Activated naive CD4-positive, alpha-beta T cell treated with Interleukin-2 at 50 U/mL for 16 hours (primary cell): Measurements from ENCODE around the gene AGFG2.

Experiments
- DNase-seq: peaks from one replicate; pipeline ENCODE4 v3.0.0-alpha.2; 2020

Gene AGFG2

DNA sequence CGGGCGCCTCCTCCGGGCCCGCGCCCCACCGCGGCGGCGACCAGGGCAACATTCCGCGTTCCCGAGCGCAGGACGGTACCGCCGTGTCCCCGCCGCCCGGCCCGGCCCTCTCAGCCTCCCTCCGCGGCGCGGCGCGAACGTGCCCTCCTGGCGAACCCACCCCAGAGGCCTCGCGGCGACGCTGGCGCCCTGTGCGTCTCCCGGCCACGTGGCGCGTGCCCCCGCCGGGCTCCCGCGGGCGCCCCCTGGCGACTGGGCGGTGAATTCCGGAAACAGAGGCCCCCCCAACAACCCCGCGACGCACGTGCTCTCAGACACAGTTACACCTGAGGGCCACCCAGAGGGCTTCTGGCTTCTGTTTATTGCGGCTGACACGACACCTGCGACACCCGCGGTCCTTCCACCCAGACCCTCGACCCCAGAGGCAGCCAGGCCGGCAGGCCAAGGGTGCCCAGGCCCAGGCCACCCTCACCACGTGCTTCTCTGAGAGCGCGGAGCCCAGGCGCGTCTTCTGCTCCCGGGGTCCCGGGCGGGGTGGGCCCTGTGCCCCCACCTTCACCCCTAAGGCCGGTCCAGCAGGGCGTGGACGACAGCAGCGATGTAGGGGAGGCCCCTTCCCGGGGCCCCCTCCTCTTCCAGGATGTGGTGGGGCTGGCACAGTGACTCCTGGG lies 34.8 kb downstream of the AGFG2 start, which contains the start of gene SAP25:
Gene SAP25, minus strand, starts transcription at position 210 of the 671 bp plus-strand sequence. Its CDS starts 158 bp downstream, at position 52.
- no peak for DNase-seq

DNA sequence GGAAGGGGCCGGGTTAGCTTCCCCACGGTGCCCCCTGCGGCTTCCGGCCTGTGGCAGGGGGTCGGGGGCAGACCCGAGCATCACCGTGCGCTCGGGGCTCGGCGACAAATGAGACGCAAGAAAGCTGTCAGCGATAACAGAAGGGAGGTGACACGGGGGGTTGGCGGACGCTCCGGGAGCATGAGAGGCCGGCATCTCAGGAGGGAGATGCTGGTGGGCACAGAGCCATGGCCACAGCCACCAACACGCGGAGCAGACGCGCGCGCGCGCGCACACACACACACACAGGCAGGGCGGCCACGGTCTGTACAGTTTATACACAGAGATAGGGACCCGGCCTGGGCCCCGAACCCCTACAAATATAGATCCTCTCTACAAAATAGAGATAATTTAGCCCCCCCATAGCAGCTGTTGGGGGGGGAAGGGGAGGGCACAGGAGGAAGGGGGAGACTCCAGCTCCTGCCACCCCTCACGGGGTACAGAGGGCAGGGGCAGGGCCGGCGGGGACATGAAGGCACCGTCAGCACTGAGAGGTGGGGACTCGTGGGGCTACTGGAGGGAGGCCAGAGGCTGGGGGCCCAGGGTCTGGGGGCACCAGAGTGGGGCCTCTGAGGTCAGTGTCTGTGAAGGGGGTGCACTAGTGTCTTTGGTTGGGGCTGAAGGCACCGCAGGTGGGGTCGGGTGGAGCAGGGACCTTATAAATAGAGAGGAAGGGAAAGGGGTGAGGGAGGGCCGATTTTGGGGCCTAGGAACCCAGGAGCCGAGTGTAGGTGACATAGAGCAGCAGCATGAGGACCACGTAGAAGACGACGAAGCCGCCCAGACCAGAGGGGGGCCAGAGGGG lies 35.6 kb downstream of the AGFG2 start:
- DNase-seq: no peak

DNA sequence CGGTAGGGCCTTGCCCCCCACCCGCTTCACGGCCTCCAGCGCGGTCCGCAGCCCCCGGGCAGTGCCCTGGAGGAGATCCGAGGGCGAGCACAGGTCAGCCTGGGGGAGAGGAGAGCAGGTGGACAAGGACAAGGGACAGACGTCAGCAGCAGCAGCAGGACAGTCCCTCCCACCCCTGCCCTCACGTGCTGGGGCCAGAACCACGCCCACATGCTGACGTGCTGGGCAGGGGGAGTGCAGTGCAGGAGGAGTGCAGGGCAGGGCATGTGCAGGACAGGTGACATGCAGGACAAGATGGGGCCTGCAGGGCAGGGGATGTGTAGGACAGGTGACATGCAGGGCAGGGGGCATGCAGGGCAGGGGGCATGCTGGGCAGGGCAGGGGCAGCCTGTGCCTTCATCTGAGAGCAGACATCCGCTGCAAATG lies 36.2 kb downstream of the AGFG2 start:
- DNase-seq: no peak

DNA sequence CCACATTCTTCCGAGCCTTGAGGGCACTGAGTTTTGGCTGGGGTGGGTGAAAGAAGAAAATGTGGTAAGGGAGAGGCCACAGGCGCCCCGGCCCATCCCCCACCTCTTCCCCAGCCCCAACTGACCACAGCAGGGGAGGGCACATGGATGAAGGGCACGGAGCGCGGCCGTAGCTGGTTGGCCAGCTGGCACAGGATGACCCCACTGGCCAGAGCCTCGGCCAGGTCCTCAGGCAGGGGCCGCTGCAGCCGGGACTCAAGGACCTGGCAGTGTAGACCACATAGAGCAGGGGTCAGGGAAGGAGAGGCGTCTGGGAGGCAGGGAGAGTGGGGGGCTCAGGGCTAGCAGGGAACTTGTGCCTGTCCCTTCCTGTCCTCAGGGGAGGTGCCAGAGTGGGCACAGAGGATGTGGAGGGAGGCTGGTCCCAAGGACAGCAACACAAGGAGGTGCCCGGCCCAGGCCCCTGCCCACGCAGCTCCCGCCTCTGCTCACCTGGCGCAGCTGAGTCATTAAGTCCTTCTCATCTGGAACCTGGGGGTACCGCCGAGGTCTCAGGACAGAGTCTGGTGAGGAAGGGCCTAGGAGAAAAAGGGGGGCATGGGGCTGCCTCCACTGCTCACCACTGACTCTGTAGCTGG lies 36.9 kb downstream of the AGFG2 start:
- no peak for DNase-seq

DNA sequence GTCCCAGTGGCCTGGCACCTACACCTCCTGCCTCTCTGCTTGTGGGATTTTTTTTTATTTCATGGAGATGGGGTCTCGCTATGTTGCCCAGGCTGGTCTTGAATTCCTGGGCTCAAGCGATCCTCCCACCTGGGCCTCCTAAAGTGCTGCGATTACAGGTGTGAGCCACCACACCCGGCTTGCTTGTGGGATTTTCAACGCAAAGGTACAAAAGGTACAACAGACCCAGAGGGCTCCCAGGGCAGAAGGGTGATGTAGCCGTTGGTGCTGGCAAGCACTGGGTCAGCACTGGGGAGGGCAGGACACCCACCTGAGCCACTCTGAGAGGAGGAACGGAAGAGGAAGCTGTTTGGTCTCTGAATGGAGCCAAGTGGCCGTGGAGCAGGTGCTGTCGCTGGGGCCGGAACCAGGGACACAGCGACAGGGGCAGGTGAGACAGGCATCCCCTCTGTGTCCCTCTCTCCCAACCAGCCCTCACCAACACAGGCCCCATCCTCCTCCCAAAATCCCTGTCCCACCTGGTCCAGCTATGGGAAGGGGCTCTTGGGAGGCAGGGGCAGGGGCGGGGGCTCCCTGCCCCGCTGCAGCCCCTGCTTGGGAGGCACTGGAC lies 37.5 kb downstream of the AGFG2 start:
- DNase-seq: no peak

DNA sequence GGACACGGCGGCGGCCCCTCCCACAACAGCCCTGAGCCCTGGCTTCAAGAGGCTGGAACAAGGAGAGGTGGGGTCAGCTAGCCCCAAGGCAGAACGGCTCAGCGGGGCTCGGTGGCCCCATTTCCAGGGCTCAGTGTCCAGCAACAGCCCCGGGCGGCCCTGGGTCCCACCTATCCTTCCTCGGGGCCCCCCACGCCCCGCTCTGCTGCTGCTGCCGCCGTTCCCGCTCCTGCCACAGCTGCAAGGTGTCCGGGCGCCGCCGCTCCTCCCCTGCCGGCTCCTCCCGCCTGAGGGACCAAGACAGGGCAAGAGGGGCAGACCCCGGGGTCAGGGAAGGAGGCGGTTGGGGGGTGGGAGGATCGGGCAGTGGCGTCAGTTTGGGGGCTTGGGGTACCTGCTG lies 38.1 kb downstream of the AGFG2 start:
- no peak for DNase-seq

DNA sequence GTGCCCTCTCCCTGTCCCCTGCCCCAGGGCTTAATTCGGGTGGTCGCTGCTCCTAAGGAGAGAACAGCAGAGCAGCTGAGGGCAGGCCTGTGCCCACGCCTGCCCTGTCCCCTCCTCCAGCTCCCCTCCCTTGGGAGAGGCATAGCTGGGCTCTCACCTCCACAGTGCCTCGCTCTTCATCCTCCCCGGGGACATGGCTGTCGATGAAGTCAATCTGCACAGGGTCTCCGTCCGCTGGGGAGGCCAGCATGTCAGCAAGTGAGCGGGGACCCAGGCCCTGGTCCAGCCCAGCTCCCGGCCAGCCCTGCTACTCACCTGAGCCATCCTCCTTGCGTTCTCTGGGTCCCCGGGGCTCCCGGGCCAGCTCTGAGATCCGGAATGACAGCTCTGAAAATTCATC lies 38.5 kb downstream of the AGFG2 start:
- DNase-seq: no peak

DNA sequence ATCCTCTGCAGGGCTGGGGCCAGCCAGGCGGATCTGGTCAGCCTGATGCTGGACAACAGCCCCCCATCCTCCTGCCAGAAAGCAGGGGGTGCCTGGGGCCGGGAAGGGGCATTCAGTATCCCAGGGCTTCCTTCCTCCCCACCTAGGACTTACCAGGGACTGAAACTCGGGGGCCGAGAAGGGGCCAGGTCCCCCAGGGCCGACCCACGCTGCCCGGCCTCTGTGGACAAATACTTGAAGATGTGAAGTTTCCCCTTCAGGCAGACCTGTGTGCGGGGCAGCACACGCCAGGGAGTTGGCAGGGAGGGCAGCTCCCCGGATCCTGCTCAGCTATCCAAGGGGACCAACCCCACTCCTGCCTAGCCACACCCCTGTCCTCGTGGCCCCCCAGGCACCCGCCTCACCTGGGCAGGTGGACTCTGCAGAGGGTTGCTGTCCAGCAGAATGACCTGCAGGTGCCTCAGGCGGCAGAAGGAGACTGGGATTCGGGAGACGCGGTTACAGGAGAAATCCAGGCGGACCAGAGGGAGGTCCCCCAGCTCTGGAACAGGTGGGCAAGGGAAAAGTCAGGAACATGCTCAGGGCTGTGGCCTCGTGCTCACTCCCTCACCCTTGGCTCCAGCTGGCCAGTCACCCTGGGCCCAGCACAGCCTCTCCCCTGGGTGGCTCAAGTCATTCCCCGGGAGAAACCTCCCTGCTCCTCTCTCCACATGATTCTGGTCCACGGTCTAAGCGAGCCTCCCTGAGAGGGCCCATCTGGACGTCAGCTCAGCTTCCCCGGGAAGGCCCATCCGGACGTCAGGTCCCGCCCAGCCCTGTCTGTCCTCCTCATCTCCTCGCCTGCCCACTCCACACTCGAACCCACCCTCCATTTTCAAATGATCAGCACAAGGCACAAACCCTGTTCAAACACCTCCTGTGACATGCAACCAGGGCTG lies 39.5 kb downstream of the AGFG2 start:
- no peak for DNase-seq

DNA sequence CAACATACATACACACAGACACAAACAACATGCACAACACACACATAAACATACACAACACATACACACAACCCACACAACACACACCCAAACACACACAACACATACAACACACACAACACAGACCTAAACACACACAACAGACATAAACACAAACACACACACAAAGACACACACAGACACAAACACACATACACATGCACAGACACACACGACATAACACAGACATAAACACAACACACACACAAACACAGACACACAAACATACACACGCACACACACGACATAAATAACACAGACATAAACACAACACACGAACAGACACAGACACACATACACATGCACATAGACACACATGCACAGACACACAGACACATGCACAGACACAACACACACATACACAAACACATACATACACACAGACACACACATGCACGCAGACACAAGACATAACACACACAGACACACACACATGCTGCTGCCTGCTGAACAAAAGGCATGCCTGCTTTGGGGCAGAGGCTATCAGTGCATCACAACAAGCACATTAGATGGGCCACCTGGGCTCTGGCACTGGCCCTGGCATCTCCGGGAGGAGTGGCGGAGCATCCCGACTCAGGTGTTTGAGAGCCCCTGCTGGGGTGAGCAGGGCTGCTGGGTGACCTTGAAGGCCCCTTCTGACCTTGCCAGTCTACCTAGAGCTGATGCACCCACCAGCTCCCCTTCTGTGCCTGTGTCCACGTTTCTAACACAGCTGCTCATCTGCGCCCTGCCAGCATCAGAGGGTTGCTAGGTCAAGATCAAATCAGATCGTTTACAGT lies 41.7 kb downstream of the AGFG2 start:
- DNase-seq: no peak

DNA sequence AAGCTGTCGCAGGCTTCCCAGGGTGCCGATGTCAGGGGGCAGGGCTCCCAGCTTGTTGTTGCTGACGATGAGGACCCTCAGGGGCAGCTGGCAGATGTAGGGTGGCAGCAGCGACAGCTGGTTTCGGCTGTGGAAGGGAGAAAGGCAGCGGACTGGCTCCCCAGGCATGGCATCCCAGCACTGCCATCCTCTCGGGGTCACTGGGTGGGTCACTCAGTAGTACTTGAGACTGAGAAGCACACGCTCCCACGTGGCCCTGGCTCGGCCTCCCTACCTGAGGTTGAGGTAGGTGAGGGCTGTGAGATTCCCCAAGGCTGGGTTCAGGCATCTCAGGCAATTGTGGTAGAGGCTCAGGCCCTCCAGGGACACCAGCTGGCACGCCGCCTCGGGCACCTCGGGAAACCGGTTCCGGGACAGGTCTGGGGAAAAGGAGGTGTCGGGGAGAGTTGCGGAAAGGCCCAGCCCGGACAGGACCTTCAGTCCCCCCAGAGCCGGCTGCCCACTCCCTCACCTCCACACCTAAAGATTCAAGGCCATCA lies 43.1 kb downstream of the AGFG2 start:
- DNase-seq: no peak

DNA sequence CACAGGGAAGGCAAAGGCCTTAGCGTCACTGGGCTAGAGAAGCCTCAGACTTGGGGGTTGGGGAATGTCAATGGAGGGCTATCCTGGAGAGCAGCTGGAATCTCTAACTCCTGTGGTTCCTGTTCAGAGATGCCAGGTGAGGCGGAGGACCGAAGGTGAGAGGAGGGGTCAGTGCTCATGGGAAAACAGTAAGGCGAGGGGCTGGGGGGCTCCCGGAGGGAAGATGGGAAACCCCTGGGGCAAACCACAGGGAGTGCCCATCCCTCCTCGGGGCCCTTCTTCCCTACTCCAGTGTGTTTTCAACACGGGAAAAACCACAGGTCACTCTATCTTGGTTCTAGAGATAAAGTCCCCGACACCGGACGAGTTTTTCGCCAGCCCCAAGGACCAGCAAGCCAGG lies 43.6 kb downstream of the AGFG2 start:
- no peak for DNase-seq

DNA sequence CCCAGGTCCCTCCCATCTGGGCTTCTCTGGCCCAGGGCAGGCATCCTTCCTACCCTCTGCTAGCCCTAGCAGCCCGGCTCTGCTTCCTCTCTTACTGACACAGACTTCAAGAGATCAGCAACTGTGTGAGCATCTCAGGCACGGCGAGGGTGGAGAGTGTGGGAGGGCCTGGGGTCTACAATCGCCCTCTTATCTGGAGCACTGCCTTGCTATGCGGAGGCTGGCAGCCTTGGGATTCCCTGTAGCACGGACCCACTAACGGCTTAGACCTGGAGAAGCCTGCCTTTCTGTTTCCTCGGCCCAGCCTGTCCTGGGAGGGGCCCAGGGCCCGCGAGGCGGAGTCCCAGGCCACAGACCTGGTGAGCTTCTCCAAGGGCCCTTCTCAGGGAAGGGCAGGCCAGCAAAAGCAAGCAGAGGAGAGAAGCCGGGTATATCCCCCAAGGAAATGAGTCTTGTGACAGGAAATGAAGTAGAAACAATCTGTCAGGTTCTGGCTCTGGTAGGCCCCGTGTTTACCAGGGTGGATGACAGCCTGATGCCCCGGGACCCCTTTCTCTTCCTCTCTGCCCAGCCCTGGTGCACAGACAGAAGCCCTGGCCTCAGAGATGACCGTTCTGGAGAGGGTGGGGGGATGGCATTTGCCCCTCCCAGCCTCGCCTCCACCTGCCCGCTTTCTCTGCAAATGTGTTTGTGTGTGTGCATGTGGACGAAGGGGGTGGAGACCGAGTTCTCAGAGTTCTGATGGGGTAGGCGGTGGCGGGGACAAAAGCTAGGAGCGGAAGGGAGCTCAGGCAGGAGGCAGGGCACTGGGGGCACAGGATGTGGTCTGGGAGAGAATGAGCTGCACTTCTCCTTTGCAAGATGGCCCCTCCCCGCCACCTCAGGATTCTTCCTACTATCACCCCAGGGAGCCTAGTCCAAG lies 44.4 kb downstream of the AGFG2 start:
- peak; percentile 68 for DNase-seq

DNA sequence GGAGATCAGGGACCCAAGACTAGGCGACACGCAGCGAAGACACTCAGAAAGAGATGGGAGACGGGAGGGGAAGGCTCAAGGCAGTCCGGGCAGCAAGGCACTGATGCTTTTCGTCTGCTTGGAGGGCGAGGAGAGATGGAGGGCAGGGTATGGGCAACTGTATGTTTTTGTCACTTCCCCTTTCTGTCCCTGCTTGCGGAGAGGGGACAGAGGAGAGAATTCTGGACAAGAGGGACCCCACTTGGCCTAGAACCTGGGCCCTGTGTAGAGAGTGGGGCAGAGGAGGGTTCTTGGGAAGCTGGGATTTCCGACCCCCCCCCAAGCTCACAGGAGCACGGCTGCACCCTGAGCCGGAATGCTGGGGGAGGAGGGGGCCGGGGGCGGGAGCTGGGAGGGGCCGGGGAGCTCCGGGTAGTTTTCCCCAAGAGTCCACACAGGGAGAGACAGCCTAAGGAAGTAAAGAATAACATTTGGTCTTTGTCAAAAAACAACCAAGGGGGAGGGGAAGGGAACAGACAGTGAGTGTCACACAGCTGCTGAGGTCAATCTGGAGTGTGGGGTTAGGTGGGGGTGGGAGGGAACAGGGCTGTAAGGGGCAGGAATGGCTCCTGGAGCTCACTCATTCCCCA lies 45.2 kb downstream of the AGFG2 start:
- DNase-seq: no peak

DNA sequence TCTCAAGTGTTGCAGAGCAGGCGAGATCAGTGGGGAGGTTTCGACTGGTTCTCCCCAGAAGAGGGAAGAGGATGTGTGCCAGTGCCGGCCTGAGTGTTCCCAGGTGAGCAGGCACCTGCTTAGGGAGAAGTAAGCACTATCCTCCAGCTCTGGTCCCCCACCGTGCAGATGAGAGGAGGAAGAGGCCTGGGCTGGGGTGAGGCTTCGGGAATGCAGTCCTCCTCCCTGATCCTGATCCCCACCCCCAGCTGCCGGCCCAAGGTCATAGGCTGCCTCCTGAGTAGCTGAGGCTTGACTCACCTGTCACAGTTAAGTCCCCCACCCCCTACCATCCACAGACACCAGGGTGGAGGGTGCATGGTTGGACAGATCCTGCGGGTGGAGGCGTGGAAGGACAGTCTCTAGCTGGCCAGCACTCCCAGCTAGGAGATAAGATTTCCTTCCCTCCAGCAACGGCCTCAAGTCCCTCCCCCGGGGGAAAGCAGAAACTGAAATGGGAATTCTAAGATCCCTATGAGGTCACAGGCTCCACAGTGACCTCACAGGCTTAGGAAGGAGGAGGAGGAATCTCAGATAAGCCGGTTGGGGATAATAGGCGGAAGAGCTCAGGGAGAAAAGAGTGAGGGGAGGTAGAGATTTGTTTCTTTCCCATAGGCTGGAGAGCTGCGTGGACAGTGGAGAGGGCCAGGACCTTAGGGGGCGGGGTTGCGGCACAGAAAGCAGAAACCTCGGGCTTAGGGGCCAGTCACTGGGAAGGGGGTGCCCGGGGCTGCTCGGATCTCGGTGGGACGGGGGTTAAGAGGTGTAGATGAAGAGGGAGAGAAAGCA lies 45.9 kb downstream of the AGFG2 start:
- no peak for DNase-seq

DNA sequence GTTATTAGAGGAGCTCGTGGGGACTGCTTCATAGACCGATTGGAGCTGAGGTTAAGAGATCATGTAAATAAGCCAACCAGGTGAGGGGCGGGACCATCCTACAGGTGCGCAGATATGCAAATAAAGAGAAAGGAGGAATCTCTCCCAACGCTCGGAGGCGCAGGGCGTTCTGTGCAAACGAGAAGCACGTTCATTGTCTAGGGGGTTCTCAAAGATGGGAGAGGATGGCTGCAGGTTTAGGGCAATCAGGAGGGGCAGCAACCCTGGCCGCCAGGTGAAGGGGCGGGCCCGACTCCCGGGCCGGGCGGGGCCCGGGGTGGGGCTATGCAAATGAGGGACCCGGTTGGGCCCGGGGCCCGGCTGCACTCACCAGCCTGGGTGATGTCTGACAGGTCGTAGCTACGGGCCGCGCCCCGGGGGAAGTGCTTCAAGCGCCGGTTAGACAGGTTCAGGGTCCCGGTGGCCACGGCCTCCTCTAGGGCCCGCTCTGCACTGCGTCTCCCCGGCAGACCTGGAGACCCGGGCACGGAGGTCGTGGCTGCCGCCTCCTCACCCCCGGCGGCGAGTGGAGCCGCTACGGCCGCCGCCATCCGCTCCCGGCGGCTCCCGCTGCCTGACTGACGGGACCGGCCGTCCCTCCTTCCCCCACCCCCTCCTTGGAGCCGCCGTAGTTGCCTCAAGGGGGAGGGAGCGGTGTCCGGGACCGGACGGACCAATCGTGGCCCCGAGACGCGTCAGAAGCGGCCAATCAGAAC lies 46.7 kb downstream of the AGFG2 start, which contains the start of gene LRCH4:
Gene LRCH4, minus strand, starts transcription at position 619 of the 755 bp plus-strand sequence. Its CDS starts 29 bp downstream, at position 590.
- DNase-seq: peak; percentile 61

DNA sequence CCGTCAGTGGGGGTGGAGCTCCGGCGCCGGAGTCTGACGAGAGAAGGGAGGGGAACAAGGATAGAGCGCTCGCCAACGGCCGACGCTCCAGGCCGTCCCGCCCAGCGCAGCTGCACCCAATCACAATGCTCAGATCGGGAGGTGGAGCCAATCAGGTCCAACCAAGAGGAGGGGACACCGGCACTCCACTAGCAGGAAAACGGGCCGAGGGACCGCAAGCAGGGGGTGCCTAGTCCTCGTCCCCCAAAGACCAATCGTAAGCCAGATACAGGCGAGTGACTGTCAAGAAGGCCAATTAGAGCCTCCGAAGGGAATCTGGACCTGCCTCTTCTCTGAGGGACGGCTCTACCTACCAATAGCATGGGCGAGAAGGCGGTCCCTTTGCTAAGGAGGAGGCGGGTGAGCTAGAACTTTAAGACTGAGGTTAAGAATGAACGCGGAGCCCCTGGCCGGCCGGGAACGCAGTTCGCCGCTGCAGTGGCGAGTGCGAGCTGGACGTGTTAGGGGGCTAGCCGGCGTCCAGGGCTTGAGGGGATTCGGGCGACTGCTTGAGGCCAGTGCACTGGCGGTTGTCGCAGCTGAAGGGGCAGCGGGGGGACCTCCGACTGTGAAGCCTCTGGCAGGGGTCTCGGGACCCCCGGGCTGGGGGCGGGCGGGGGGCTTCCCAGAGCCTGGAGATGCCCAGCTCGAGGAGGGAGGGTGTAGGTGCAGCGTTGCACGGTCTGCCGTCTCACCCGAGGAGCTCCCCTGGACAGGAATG lies 47.4 kb downstream of the AGFG2 start, which contains the start of gene FBXO24:
Gene FBXO24, plus strand, starts transcription at position 63 of the 760 bp plus-strand sequence. Its CDS starts 298 bp downstream, at position 361.
- peak; percentile 100 for DNase-seq
